ENCODE measurements around the gene NUAK2.

DNA sequence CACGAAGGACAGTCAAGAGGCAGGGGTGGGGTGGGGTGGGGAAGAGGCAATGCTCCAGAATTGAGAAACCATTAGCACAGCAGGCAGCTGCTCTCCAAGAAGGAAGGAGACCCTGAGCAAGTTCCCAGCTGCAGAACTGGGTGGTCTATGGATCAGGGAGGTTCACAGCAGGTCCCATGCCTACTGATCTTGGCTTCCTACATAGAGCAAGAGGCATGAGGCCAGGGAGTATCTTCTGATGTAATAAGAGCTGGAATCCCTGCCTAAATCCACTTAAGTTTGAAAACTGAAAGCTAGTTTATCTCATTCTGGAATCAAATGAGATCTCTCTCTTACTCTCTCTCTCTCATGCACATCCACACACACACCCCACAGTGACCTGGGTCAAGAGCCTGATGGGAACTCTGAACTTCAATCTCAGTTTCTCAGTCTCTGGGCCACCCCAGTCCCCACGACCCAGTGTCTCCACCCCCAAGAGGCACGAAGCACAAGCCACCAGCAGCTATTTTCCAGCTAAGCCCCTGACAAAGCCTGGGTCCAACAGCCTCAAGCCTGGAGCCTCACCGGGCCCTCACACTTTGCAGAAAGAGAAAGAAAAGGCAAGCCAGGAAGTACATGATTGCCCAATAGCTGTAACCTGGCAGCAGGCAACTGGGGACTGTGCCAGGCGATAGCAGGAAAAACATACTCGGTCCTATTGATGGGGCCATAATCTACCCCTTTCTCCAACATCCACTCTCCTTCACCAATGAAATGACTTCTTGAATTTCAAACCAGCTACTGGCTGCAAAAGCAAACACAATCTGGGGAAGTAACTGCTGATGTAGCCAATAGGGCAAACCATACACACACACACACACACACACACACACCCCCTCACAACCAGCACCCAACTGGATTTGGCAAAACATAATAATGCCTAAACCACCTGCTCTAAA lies 2.2 kb downstream of the NUAK2 start:
- TF ChIP-seq, protein P1, sequence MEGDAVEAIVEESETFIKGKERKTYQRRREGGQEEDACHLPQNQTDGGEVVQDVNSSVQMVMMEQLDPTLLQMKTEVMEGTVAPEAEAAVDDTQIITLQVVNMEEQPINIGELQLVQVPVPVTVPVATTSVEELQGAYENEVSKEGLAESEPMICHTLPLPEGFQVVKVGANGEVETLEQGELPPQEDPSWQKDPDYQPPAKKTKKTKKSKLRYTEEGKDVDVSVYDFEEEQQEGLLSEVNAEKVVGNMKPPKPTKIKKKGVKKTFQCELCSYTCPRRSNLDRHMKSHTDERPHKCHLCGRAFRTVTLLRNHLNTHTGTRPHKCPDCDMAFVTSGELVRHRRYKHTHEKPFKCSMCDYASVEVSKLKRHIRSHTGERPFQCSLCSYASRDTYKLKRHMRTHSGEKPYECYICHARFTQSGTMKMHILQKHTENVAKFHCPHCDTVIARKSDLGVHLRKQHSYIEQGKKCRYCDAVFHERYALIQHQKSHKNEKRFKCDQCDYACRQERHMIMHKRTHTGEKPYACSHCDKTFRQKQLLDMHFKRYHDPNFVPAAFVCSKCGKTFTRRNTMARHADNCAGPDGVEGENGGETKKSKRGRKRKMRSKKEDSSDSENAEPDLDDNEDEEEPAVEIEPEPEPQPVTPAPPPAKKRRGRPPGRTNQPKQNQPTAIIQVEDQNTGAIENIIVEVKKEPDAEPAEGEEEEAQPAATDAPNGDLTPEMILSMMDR (IDR thresholded peaks at IDR 0.05; ENCODE audit: poor library complexity, severe bottlenecking) = no peak
- TF ChIP-seq EZH2 (IDR thresholded peaks at IDR 0.05; ENCODE audit: borderline replicate concordance, insufficient read depth, low read length, poor library complexity, severe bottlenecking) = no peak
- no peak for TF ChIP-seq MXI1 (conservative IDR thresholded peaks at IDR 0.05; ENCODE audit: poor library complexity, severe bottlenecking)
- TF ChIP-seq RAD21 (conservative IDR thresholded peaks at IDR 0.05) = no peak
- no peak for TF ChIP-seq POLR2AphosphoS5 (IDR thresholded peaks at IDR 0.05)
- TF ChIP-seq, protein P2, sequence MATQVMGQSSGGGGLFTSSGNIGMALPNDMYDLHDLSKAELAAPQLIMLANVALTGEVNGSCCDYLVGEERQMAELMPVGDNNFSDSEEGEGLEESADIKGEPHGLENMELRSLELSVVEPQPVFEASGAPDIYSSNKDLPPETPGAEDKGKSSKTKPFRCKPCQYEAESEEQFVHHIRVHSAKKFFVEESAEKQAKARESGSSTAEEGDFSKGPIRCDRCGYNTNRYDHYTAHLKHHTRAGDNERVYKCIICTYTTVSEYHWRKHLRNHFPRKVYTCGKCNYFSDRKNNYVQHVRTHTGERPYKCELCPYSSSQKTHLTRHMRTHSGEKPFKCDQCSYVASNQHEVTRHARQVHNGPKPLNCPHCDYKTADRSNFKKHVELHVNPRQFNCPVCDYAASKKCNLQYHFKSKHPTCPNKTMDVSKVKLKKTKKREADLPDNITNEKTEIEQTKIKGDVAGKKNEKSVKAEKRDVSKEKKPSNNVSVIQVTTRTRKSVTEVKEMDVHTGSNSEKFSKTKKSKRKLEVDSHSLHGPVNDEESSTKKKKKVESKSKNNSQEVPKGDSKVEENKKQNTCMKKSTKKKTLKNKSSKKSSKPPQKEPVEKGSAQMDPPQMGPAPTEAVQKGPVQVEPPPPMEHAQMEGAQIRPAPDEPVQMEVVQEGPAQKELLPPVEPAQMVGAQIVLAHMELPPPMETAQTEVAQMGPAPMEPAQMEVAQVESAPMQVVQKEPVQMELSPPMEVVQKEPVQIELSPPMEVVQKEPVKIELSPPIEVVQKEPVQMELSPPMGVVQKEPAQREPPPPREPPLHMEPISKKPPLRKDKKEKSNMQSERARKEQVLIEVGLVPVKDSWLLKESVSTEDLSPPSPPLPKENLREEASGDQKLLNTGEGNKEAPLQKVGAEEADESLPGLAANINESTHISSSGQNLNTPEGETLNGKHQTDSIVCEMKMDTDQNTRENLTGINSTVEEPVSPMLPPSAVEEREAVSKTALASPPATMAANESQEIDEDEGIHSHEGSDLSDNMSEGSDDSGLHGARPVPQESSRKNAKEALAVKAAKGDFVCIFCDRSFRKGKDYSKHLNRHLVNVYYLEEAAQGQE (IDR thresholded peaks at IDR 0.05; ENCODE audit: borderline replicate concordance) = no peak
- TF ChIP-seq EP300 (conservative IDR thresholded peaks at IDR 0.05; ENCODE audit: poor library complexity, severe bottlenecking) = no peak
- no peak for TF ChIP-seq SMC3 (conservative IDR thresholded peaks at IDR 0.05; ENCODE audit: poor library complexity)
